NCI-H2171 (cell line): Measurements from ENCODE around the gene RAB3IL1.
A peak's percentile ranks its signal among the peaks of the same experiment; 100 is the strongest.
"Not testable (repeated sequence)": the region's sequence is repeated elsewhere in the genome, so short reads cannot be mapped to it uniquely, and the experiment has no call there.

Source experiments
- DNase-seq: peaks from one replicate; lab custom pipeline; 2025; lab: John Stamatoyannopoulos, UW

The RAB3IL1 gene

DNA sequence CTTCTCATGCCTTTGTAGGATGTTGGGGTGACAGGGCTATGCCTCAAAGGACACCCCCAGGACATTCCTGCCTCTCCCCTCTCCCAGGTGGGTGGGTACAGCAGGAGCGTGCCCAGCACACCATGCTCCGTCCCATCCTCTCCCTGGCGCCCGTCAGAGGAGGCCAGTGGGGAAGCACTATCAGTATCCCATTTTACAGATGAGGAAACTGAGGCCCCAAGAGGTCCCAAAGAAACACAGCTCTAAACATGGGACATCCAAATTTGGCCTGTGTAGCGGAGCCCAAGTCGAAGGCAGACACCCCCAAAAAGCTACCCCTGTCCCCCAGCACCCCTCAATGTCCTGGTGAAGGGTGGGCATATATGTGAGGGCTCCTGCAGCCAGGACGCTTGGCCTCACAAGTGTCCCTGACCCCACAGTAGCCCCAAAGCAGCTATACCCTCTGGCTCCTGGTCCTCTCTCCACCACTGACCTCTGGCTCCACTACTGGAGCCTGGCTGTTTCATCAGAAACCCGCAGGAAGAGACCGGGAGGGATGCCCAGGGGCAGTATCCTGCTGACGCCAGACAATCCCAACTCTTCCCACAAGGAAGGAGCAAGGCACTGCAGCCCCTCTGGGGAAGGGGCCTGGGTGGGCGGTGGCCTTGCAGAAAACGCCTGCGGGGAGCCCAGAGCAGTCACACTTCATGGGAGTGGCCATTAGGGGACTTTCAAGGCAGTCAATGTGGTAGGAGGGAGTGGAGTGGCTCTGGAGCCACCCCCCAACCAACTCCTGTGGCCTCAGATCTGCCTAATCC is 31.4 kb downstream of the RAB3IL1 start:
- DNase-seq, result no peak

DNA sequence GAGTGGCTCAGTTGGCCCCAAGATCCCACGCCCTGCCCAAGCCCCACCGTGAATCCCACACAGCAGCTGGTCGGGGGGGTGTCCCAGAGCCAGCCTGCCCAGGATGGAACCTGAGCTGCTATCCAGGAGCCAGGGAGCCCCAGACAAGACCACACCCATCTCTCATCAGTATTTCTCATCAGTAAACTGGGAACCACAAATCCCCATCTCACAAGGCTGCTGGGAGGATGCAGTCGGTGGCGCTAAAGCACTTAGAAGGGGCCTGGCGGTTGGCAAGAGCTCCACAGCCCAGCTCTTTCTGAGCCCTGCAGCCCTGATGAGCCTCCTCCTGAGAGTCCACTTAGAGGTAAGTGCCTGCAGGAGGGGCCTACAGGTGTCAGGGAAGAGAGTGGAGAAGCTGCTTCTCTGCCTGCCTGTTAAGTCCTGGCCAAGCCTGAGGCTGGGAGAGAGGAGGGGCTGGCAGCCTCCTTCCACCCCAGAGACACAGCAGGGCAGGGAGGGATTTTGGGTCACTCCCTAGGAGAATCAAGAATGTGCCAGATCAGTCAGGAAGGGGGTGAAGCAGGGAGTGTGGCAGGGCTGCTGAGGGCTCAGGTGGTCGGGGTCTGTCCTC is 32.1 kb downstream of the RAB3IL1 start:
- no peak for DNase-seq

DNA sequence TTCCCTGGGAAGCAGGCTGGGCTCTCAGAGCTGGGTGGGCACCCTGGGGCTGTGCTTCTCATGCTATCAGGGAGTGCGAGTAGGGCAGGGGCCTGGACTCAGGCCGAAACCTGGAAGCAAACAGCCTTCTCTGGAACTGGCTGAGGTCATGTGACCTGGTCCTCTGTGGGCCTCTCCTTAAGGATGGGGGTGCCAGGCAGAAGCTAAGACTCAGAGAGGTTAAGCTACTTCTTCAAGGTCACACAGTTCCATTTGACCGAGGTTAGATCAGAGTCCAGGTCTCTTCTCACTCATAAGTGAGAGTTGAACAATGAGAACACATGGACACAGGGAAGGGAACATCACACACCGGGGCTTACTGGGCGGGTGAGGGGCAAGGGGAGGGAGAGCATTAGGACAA is 33.4 kb downstream of the RAB3IL1 start:
- DNase-seq, result no peak

GRCh38 chr11:61883327-61883726 is 34.0 kb downstream of the RAB3IL1 start:
- no peak for DNase-seq

DNA sequence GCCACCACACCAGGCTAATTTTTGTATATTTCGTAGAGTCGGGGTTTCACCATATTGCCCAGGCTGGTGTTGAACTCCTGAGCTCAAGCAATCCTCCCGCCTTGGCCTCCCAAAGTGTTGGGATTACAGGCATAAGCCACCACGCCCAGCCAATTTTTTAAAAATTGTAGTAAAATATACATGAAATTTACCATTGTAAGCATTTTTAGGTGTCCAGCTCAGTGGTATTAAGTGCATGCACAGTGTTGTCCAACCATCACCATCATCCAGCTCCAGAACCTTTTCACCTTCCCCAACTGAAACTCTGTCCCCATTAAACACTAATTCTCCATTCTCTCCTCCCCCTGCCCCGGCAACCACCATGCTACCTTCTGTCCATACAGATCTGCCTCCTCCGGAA is 34.5 kb downstream of the RAB3IL1 start:
- no peak for DNase-seq

GRCh38 chr11:61882267-61882666 is 35.1 kb downstream of the RAB3IL1 start:
- not testable (repeated sequence) for DNase-seq

DNA sequence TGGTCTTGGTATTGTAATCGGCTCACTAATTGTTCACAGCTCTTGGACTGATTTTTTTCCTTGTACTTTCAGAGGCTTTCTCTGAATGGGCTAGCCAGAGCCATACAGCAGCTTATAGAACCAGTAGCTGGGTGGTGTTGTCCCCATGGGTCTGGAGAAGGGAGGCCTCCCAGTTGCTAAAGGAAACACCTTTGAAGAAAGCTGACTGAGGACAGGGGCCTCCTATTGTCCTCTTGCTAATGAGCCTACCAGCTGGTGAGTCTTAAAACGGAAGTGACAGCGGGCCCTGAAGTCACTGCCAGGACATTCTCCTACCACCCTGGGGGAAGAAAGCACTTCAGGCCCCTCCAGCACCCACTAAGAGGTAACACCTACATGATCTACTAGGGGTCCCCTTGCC is 36.0 kb downstream of the RAB3IL1 start:
- DNase-seq, result no peak

DNA sequence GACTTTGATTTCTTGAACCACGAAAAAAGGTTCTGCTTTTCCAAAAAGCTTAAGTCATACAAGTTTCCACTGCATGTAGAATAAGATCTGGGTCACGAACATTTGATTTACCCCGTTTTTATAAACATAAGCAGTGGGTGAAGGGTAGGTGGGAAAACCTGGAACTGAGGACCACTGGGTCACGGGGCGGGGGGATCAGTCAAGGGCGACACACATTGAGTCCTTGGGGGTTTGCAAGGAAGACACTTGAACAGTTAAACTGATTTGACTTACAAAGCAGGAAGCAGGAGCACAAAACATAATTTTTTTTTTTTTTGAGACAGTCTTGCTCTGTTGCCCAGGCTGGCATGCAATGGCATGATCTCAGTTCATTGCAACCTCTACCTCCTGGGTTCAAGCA is 36.9 kb downstream of the RAB3IL1 start:
- DNase-seq, result no peak

GRCh38 chr11:61880031-61880430 is 37.3 kb downstream of the RAB3IL1 start:
- no peak for DNase-seq

DNA sequence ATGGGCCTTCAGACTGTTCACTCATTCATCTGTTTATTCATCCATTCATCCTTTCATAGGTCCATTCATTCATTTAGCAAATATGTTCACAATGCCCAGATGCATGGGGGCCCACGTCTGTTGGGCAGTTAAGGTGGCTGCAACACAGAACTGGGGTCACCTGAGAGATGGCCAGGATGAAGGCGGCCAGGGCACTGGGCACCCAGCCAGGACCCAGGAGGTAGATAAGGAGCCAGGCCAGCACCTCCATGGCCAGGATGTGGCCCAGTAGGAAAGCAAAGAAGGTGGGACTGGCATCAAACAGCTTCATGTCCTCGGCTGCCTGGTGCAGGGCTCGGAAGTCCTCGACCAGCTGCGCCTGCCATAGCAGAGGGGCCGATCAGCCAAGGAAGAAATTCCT is 38.2 kb downstream of the RAB3IL1 start:
- DNase-seq, result no peak

GRCh38 chr11:61875698-61876097 is 41.7 kb downstream of the RAB3IL1 start:
- no peak for DNase-seq

GRCh38 chr11:61874853-61875252 is 42.5 kb downstream of the RAB3IL1 start:
- DNase-seq, result no peak

DNA sequence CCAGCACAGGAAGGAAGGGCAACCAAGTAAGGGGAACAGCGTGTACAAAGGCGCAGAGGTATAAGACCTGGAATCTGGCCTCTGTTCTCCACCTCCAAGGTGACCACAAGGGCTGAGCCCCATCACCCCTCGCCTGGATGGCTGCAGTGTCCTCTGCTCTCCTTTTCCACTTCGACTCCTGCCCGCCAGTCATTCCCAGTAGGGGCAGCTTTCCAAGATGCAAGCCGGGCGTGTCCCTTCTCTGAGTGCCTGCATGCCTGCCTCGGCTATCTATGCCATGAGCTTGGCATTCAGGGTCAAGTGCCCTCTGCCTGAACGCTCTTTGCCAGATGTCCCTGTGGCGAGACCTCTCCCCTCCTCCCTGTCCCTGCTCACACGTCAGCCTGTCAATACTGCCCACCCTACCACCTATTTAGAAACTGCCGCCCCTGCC is 43.0 kb downstream of the RAB3IL1 start:
- DNase-seq, result no peak

DNA sequence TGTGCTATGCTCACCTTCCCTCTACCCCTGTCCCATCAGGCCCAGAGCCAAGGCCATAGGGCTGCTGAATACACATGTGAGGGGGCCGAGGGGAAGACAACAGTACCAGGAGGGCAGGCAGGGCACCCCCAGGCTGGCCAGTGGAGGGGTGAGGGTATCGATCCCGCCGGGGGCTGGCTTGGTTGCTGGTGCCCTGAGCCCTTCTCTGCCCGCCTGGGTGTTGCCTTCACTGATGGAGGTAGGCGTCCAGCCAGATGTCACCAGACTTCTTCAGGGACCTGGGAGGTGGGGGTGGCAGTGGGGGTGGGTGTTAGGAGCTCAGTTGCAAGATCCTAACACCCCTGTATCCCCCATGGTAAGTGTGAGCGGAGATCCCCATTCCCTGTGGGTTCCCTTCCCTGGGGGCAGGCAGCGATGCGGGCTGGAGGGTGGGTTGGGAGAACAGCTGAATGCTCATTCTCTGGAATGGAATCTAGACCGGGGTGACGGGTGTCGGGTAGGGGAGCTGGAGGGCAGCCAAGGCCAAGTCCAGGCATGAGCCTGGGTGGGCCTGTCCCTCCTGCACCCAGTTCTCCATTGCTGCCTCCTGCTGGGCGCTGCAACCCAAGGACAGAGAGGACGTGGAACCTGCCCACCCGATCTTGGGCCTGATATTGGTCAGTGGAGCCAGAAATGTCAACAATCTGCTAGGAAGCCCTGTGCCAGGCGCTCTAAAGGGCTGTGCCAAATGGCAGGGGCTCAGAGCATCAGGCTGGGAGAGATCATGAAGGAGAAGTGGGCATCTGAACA is 43.6 kb downstream of the RAB3IL1 start:
- no peak for DNase-seq

- no peak for DNase-seq
Observed at GRCh38 chr11:61872935-61873565, 44.3 kb downstream of the RAB3IL1 start.

- peak; percentile 73 for DNase-seq
Observed at GRCh38 chr11:61871158-61871597, 46.2 kb downstream of the RAB3IL1 start.

DNA sequence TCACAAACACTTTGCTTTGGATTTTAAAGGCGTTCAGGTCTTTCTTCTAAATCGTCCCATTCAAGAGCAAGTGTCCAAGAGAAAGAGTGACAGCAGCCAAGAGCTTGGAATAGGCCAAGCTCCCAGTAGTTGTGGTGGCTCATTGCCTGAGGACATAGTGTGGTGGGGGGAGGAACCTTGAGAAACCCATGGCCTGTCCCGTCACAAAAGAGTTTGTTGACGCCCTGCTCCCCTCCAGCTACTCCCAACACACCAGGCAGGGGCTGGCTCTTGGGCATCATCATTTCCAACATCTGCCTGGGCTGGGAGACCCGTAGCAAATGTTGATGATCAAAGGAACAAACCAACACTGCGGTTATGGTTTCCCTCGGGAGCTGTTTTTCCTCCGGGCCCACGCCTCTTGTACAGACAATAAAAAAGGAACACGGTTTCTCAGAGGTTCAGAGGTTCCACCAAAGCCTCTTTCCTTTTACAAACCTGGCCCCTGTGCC is 46.8 kb downstream of the RAB3IL1 start:
- DNase-seq, result no peak

DNA sequence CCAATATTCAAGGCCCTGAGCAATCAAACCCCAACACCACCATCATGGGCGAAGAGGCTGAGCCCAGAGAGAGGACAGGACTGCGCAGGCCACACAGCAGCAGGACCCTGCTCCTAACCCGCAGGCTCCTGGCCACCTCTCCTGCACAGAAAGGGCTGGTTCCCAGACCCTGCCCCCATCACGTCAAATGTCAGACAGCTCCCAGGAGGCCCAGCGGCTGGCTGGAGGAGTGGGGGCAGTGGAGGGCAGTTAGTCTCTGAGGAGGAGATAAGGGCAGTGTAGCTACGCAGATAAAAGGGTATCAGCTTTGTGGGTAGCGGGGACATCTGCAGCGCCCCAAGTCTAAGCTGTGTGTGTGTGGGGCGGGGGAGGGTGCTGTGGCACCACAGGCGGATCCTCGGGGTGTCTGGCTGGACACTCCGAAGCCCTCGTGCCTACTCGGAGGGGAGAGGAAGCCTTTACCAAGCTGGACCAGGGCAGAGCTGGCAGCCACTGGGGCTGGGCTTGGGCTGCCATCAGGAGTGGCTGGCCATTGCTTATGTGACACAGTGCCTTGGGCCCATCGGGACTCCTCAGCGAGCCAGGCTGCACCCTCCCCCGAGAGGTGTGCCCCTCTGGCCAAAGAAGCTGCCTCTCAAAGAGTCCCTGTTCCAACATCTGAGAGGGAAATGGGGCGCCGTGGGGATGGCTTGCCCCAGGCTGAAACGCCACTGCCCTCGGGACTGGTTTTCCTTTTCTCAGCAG is 47.5 kb downstream of the RAB3IL1 start:
- DNase-seq, result no peak

- no peak for DNase-seq
Observed at GRCh38 chr11:61869429-61869707, 48.0 kb downstream of the RAB3IL1 start.

- DNase-seq, result no peak
Observed at GRCh38 chr11:61868571-61869428, 48.6 kb downstream of the RAB3IL1 start.

DNA sequence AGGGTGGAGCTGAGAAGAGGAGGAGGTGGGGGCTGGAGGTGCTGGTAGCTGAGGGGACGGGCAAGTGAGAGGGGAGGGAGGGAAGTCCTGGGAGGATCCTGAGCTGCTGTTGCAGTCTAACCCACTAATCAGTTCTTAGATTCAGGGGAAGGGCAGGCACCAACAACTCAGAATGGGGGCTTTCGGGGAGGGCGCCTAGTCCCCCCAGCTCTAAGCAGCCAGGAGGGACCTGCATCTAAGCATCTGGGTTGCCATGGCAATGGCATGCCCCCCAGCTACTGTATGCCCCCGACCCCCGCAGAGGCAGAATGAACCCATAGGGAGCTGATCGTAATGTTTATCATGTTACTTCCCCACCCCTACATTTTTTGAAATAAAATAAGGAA is 50.4 kb downstream of the RAB3IL1 start:
- DNase-seq, result no peak
